NOMO-1 treated with dmso at 0.1 percent for 144 hours (cell line): ENCODE results near the gene MFAP3.
"Not testable (repeated sequence)": the region's sequence is repeated elsewhere in the genome, so short reads cannot be mapped to it uniquely, and the experiment has no call there.

Experiments used
- DNase-seq: peaks from one replicate; lab custom pipeline; 2025; ENCODE audit not compliant: unreplicated experiment; lab: John Stamatoyannopoulos, UW

Gene MFAP3

DNA sequence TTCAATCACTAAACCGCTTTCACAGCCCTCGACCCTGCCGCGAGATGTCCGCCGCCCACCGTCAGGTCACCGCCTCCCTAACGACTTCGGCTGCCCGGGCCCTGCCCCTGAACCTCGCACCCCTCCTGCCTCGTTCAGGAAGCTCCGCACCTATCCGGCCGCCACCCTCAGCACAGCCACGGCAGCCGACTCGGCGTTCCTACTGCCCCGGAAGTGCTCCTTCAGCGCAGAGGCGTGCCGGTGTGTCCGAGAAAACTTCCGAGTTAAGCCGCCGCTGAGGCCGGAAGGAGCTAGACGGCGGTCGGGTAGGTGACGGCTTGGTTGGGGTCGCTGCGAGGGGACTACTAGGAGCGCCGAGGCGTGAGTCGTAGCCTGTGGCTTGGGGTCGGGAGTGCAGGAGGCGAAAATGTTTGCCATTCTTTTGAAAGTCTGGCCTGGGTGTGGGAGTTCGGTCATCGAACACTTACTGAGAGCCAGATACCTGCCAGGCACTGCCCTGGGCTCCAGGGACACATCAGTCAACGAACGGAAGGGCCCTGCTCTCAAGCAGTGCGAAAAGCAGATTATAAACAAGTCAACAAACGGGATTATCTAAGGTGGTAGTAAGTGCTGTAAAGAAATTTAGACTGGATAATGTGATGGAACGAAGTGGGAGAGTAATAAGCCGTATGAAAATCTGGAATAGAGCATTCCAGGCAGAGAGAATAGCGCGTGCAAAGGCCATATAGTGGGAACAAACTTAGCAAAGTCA, at the start of gene MFAP3, which contains the start of gene FAM114A2:
TSS of gene MFAP3 (plus strand) at position 261 of the 751 bp plus-strand sequence. CDS start 10,756 bp downstream, outside the sequence.
TSS of gene FAM114A2 (minus strand) at position 204 of the 751 bp plus-strand sequence. CDS start 3,957 bp downstream, outside the sequence.
- peak; percentile 89 for DNase-seq

DNA sequence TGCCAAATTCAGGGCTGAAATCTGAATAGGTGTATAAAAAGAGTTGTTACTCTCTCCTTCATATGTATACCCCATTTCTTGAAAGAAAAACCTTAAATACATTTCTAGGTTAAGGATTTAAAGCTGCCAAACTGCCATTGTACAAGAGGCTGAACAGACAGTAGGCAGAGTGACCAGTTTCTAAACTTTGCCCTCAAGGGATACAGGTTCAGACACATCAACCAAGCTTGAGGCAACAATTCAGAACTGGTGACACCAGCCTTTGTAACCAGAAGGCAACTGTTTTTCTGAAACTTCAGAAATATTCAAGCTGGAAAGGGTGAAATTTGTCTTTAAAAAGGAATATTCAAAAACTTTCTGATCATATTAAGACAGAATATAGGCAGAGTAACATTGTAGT, 47.6 kb upstream of the MFAP3 start:
- no peak for DNase-seq

DNA sequence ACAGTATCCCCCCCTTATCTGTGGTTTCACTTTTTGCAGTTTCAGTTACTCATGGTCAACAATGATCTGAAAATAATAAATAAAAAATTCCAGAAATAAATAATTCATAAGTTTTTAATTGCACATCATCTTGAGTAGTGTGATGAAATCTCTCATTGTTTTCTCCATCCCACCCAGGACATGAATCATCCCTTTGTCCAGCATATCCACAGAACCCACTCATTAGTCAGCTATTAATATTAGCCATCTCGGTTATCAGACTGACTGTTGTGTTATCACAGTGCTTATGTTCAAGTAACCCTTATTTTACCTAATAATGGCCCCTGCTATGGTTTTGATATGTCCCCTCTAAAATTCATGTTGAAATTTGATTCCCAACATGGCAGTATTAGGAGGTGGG, 40.8 kb upstream of the MFAP3 start:
- no peak for DNase-seq

DNA sequence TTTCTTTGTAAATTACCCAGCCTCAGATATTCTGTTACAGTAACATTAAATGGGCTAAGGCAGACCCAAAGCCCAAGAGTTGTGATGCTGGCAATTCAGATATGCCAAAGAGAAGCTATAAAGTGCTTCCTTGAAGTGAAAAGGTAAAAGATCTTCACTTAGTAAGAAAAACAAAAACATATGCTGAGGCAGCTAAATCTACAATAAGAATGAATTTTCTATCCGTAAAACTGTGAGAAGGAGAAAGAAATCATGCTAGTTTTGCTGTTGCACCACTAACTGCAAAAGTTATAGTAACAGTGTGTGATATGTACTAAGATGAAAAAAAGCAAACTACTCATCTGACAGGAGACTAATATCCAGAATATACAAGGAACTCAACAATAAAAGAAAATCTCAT, 40.0 kb upstream of the MFAP3 start:
- DNase-seq, result no peak

DNA sequence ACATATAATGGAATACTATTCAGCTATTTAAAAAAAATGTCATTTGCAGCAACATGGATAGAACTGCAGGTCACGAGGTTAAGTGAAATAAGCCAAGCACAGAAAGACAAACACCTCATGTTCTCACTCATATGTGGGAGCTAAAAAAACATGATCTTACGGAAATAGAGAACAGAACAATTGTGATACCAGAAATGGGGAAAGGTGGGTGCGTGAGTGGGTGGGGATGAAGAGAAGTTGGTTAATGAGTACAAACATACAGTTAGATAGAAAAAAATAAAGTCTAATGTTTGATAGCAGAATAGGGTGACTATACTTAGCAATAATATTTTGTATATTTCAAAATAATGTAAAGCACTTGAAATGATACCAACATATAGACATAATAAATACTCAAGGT, 38.8 kb upstream of the MFAP3 start:
- DNase-seq, result no peak

DNA sequence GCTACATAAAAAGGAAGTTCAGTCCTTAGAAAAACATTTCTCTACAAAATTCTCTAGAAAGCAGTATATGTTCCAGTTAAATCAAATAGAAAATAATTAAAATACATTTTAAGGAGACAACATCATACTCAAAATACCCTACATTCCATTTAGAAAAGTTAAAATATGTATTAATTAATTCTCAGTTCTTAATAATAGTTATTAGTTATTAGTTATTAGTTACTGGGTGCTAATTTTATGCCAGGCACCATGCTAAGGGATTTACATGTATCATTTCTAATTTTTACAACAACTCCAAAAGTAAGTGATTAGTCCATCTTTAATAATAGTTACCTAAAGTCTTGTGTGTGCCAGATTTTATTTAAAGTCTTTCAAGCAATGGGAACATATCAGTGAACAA, 38.1 kb upstream of the MFAP3 start:
- DNase-seq, result no peak

DNA sequence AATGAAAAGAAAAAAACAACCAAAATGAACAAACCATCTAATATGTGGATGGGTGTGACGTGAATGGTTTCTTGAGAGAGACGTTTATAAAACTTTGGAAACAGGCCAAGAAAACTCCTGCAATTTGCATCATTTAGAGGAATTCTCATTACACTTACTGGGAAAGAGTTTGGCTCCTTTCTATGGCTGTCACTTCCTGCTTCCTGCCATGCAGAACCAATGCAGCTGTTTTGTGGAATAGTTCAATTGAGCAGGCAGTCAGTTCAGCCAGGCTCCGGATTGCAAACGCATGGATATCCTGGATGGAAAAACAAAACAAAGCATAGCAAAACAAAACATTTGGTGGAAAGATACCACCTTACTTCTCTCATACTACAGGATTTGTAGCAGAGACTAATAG, 36.7 kb upstream of the MFAP3 start:
- DNase-seq, result no peak

DNA sequence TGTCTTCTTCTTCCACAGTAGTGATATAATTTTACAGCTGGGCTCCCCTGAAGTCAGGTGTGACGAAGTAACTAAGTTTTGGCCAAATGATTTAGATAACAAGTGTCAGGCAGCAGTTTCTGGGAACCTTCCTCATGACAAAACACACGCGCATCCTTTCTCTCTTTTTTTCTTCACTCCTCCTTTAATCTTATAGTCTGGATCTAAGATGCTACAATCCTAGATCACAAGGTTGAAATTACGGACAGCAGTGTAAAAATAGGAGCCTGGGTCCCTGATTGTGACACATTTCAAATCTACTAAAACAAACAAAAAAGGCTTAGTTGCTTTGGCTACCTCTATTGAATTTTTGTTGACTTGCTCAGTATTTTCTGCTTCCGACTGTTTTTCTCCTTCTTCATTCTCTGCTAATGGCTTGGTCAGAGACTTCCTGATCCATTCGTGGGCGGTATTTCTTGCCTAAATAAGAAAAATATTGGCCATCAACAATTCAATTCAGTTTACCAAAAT, 36.2 kb upstream of the MFAP3 start:
- no peak for DNase-seq

DNA sequence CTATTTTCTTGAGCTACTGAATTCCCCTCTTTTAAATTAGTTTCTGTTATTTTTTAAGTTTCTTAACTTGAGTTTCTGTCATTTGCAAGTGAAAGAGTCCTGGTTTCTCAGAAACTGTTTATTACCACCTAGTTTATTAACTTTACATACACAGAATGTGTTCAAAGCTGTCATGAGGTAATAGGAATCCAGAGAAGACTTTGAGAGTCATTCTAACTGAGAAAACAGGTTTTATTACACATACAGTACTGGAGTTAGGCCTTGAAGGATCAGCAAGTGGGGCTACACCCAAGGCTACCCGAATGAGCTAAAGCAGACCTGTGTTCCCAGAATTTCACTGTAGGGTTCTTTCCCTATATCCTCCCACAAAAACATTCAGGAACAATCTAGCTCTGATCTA, 33.1 kb upstream of the MFAP3 start:
- DNase-seq, result no peak

DNA sequence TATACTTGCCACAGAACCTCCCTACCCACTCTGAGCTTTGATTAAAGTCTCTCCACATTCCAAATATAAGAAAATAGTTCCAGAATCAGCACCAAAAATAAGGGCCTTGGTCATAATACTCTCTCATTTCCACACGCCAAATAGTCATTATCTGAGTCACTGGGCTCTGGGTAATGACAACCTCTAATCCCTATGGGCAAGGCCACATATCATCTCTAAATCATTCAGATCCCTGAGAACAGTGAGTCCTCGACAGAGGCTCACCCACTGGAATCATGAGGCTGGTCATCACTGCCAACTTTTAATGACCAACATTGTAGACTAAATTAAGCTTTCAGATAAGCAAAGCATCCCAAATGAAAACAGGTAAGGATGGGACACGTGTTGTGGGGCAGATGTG, 28.1 kb upstream of the MFAP3 start:
- DNase-seq, result no peak

DNA sequence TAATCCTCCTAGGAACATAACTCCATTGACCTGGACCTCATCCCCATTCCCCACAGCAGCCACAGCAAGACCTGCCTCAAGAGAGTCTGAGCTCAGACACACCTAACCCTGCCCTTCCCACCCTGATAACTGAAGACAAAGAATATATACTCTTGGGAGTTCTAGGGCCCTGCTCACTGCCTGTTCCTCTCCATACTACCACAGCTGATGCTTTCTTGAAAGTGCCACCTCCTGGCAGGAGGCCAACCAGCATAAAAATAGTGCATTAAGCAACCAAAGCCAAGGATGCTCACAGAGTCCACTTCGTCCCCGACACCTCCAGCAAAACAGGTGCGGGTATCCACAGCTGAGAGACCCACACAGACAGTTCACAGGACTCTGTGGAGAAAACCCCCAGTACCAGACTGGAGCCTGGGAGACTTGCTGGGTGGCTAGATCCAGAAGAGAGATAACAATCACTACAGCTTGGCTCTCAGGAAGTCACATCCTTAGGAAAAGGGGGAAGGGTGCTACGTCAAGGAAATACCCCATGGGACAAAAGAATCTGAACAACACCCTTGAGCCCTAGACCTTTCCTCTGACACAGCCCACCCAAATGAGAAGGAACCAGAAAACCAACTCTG, 23.6 kb upstream of the MFAP3 start:
- DNase-seq, result no peak

DNA sequence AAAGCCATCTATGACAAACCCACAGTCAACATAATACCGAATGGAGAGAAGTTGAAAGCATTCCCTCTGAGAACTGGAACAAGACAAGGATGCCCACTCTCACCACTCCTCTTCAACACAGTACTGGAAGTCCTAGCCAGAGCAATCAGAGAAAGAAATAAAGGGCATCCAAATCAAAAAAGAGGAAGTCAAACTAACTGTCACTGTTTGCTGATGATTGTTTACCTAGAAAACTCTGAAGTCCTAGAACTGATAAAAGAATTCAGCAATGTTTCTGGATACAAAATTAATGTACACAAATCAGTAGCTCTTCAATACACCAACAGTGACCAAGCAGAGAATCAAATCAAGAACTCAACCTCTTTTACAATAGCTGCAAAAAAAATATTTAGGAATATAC, 19.8 kb upstream of the MFAP3 start:
- DNase-seq, result not testable (repeated sequence)

DNA sequence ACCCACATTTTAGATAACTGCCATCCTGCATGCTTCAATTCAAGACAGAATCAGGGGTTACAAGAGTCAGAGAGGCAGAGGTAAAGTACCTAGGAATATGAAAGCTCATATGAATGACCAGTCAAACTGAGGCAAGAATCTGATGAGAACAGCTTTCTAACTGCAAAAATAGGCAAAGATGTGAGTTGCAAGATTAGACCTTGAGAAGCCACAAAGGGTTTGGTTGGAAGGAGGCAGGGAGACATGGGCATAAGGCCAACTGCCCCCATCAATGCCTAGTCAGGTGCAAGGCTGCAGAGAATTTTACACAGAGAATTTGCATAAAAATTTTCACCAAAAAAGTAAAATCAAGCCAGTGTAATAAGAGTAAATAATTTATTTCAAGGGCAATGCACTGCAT, 12.8 kb upstream of the MFAP3 start:
- no peak for DNase-seq

DNA sequence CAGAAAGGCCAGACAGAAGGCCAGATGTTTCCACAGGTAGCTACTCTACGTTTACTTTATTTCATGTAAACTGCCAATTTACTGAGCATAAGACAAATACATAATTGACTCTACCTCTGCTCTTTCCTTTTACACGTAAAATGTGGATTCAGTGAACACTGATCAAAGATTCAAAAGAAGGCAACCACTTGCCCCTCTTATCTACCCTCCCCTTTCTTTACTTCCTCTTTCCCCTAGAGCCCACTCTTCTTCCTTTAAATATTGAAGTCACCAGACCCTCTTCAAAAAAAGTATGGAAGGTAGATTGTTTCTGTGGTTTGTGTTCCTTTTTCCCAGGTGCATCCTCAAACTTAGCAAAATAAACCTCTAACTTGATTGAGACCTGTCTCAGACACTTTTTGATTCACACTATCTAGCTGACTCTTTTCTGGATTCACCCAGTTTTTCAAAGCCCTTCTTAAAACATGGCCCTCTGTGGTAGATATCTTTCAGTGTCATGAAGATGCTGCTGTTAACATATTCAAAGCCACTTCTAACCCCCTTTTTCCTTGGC, 6.8 kb upstream of the MFAP3 start:
- no peak for DNase-seq

DNA sequence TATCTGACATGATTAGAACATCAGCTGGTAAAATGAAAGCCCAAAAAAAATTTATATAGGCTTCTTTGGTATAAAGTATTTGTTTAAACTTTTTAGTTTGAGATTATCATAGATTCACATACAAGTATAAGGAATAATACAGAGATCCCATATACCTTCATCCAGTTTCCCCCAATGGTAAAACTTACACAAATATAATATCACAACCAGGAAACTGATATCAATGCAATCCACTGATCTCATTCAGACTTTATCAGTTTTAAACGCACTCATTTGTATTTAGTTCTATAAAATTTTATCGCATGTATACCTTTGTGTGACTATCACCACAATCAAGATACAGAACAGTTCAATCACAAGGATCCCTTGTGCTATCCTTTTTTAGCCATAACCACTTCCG, 3.8 kb upstream of the MFAP3 start:
- no peak for DNase-seq

DNA sequence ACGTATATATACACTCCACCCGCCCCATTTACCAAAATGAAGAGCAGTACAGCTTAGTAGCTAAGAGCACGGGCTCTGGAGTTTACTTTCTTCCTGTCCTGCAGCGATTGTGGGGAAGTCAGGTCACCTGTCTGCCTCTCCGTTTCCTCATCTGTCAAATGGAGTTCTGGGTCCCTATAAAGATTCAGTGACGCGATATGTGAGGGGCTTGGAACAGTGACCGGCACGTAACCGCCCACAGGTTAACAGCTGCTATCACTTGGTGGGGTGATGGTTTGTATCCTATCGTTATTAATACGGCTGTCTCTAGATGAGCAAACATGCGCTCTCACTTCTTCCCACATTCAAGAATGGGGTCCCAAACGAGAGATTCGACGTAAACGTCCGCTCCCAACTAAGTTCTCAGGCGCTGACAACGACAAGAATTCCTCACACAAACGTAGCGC, 483 bp upstream of the MFAP3 start:
- DNase-seq, result peak; percentile 10

DNA sequence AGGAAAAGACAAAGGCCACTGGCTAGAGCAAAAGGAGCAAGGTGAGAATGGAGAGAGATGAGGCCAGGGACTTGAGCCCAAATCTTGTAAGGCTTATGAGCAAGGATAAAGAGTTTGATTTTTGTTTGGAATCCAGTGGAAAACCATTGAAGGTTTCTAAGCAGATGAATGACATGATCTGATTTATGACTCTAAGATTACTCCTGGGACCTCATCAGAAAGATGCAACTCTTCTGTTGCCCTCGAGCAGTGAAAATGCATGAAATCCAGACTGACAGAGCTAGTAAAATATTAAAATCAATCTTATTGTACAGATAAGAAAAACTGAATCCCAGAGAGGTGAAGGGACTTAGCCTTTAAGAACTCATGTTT, 677 bp downstream of the MFAP3 start:
- no peak for DNase-seq

DNA sequence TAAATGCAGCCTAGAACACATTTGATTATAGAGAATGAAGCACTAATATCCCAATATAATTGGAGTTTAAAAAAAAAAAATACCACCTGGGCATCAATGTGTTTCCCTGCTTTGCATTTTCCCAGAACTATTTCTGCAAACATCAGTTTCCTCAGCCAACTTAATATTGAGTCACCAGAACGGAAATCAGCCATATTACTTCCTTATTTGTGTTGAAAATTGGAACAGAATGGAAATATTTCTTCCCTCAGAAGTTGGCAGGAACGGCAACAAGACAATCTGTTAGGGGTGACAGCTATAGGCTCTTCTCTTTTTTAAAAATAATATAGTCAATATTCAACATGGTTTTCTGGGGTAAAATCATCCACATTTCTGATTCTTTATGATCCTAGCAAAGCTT, 4.0 kb downstream of the MFAP3 start:
- no peak for DNase-seq

DNA sequence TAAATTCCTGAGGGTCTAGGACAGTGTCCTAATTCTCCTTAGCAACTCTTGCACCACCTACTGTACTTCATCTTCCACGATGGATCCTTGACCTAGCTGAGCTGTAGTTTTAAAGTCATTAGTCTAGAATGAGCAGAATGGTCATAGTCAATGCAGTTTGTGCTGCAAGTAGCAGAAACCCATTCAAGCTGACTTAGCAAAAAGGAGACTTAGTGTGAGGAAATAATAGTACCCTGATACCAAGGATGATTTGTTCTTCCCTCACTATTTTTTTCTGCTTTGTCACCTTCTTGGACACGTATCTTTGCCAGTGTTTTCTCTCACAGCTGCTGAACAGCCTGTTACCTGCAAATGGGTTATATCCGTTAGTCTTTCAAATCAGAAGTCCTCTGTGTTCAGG, 5.3 kb downstream of the MFAP3 start:
- DNase-seq, result no peak

DNA sequence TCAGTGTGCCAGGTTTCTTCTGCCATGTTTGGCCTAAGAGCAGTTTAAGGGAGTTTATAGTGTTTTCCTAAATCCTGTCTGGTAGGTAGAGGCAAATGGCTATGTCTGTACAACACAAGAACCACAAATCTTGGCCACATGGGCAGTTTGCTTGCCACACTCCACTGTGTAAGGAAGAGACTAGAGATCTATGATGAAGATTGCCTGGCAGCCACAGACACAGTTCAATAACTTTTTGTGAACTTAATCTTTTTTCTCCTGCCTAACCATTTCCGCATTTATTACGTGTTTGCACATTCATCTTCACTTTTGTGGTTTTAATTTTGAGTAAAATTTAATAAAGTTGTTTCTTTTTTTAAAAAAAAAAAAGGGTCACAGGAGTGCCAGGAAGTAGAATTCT, 5.8 kb downstream of the MFAP3 start:
- no peak for DNase-seq

DNA sequence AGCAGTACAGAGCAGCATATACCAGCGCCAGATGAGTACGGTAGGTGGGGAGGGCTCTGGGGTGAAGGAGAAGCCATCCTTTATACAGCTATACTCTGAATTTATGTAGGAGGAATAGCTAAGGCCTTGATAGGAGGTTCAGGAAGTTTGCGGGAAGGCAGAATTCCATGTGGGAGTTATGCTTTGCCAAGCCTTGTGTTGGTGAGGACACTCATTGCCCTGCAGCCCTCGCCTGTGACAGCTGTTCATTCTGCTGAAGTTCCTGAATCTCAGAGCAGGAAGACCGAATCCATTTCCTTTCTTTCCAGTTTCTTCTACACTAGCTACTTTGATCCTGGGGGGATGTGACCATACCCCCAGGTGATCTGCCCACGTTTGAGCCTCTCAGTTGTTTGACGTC, 7.7 kb downstream of the MFAP3 start:
- no peak for DNase-seq

DNA sequence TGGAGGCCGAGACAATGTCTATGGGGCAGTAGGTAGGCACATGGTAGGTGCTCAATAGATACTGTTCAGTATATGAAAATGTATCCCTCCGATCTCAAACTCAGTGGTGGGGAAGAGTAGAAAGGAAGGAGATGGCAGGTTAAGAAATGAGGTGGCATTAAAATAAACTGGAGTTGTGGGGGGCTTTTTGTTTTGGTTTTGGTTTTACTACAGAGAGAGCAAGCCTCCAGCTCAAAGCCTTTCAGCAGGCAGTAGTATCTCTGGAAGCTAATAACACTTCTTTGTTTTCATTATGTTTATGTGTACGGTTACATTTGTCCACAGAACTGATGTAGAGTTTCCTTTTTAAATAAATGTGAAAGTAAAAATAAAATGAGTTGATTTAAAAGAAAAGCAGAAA, 8.6 kb downstream of the MFAP3 start:
- DNase-seq, result no peak
